CD4-positive, alpha-beta T cell treated with Interferon gamma for 1 hour (primary cell): ENCODE results near the gene ICOSLG.

Source experiments
- DNase-seq: peaks from one replicate; pipeline ENCODE4 v3.0.0-alpha.2; 2020

ICOSLG gene

DNA sequence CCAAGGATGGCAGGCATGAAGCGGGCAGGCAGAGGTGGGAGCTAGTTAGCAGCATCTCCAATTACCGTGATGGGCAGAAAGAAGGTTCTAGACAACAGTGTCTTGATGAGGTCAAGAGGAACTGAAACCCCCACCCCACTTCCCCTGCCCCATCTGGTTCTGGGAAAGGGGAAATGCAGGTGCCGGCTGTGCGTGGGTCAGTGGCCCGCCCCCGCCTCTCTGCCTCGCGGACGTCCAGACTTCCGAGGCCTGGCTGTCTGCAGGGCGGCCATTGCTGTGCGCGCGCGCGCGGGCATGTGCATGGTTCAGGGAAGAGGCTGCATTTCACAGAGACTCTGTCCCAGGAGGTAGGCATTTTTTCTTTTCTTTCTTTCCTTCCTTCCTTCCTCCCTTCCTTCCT is 65.6 kb downstream of the ICOSLG start:
- peak; percentile 59 for DNase-seq
